GM19324 (cell line): ENCODE measurements around the gene SAMD4B.
"Not testable (repeated sequence)": the region's sequence is repeated elsewhere in the genome, so short reads cannot be mapped to it uniquely, and the experiment has no call there.

Experiments used
- ATAC-seq: cut with Tn5 transposase; IDR thresholded peaks from one replicate; pipeline ENCODE4 v1.9.1; 2021; ENCODE audit warnings: mild to moderate bottlenecking, moderate library complexity; ENCODE audit not compliant: unreplicated experiment, low FRiP score

Gene SAMD4B

GRCh38 chr19:39310558-39311311, 31.5 kb upstream of the SAMD4B start:
- ATAC-seq, result no peak

- no peak for ATAC-seq
Measured at GRCh38 chr19:39314016-39314728, 28.0 kb upstream of the SAMD4B start.

- ATAC-seq, result no peak
Measured at GRCh38 chr19:39315933-39316332, 26.3 kb upstream of the SAMD4B start.

GRCh38 chr19:39316627-39317321, 25.4 kb upstream of the SAMD4B start:
- no peak for ATAC-seq

- ATAC-seq, result no peak
Measured at GRCh38 chr19:39317476-39317875, 24.7 kb upstream of the SAMD4B start.

- no peak for ATAC-seq
Measured at GRCh38 chr19:39318071-39318470, 24.1 kb upstream of the SAMD4B start.

- no peak for ATAC-seq
Measured at GRCh38 chr19:39318690-39319089, 23.5 kb upstream of the SAMD4B start.

- no peak for ATAC-seq
Measured at GRCh38 chr19:39319098-39319891, 22.9 kb upstream of the SAMD4B start.

- ATAC-seq, result no peak
Measured at GRCh38 chr19:39319892-39320248, 22.4 kb upstream of the SAMD4B start.

GRCh38 chr19:39321117-39321831, 20.9 kb upstream of the SAMD4B start:
- no peak for ATAC-seq

GRCh38 chr19:39321832-39322176, 20.4 kb upstream of the SAMD4B start:
- no peak for ATAC-seq

- ATAC-seq, result no peak
Measured at GRCh38 chr19:39324242-39324842, 17.9 kb upstream of the SAMD4B start.

- ATAC-seq, result no peak
Measured at GRCh38 chr19:39325778-39326665, 16.2 kb upstream of the SAMD4B start.

- ATAC-seq, result no peak
Measured at GRCh38 chr19:39327363-39328045, 14.7 kb upstream of the SAMD4B start.

GRCh38 chr19:39328046-39328705, 14.0 kb upstream of the SAMD4B start:
- ATAC-seq, result no peak

GRCh38 chr19:39329948-39330347, 12.3 kb upstream of the SAMD4B start:
- no peak for ATAC-seq

GRCh38 chr19:39332293-39332692, 9.9 kb upstream of the SAMD4B start:
- no peak for ATAC-seq

GRCh38 chr19:39332738-39333137, 9.5 kb upstream of the SAMD4B start:
- ATAC-seq, result not testable (repeated sequence)
